ENCODE data around the gene ZMAT5.

Gene ZMAT5

GRCh38 chr22:29753808-29754657, 12.8 kb downstream of the ZMAT5 start:
- no peak for DNase-seq (ENCODE audit: low read depth)

- no peak for DNase-seq (ENCODE audit: low read depth)
These were observed 15.1 kb downstream of the ZMAT5 start for GRCh38 chr22:29751669-29752068.

- no peak for DNase-seq (ENCODE audit: low read depth)
These were observed 16.0 kb downstream of the ZMAT5 start for GRCh38 chr22:29750559-29751538.

GRCh38 chr22:29750029-29750428, 16.8 kb downstream of the ZMAT5 start:
- no peak for DNase-seq (ENCODE audit: low read depth)

- DNase-seq (ENCODE audit: low read depth) = no peak
These were observed 18.4 kb downstream of the ZMAT5 start for GRCh38 chr22:29748248-29748893.

- no peak for DNase-seq (ENCODE audit: low read depth)
These were observed 19.0 kb downstream of the ZMAT5 start for GRCh38 chr22:29747832-29748231.

GRCh38 chr22:29744902-29745301, 21.9 kb downstream of the ZMAT5 start:
- peak; percentile 58 for DNase-seq (ENCODE audit: low read depth)

- DNase-seq (ENCODE audit: low read depth) = no peak
These were observed 24.5 kb downstream of the ZMAT5 start for GRCh38 chr22:29742326-29742725.

- no peak for DNase-seq (ENCODE audit: low read depth)
These were observed 24.9 kb downstream of the ZMAT5 start for GRCh38 chr22:29741926-29742325.

GRCh38 chr22:29740216-29740615, 26.6 kb downstream of the ZMAT5 start:
- DNase-seq (ENCODE audit: low read depth) = no peak

- no peak for DNase-seq (ENCODE audit: low read depth)
These were observed 27.4 kb downstream of the ZMAT5 start for GRCh38 chr22:29739346-29739875.

- no peak for DNase-seq (ENCODE audit: low read depth)
These were observed 28.5 kb downstream of the ZMAT5 start for GRCh38 chr22:29738118-29738815.

- no peak for DNase-seq (ENCODE audit: low read depth)
These were observed 29.3 kb downstream of the ZMAT5 start for GRCh38 chr22:29737251-29738117.

GRCh38 chr22:29735416-29735815, 31.4 kb downstream of the ZMAT5 start:
- no peak for DNase-seq (ENCODE audit: low read depth)

GRCh38 chr22:29734838-29735237, 32.0 kb downstream of the ZMAT5 start:
- DNase-seq (ENCODE audit: low read depth) = no peak

GRCh38 chr22:29734406-29734805, 32.4 kb downstream of the ZMAT5 start:
- no peak for DNase-seq (ENCODE audit: low read depth)

- DNase-seq (ENCODE audit: low read depth) = no peak
These were observed 33.2 kb downstream of the ZMAT5 start for GRCh38 chr22:29733362-29734201.

- DNase-seq (ENCODE audit: low read depth) = no peak
These were observed 33.9 kb downstream of the ZMAT5 start for GRCh38 chr22:29732883-29733282.

GRCh38 chr22:29731058-29731850, 35.6 kb downstream of the ZMAT5 start:
- DNase-seq (ENCODE audit: low read depth) = no peak

Measured in HS-5 (cell line).